Adipose tissue (tissue), 3 donors: ENCODE results near the gene GIPC3. TPM values are rescaled to one million over a fixed set of nuclear protein-coding genes. Genes with fewer than 3 reads are reported as not detected.

Experiments used
- H3K27ac ChIP-seq: one replicate; pipeline ENCODE4 v1.5.1; 2013; ENCODE audit warnings: low read depth, low read length
- WGBS, 3 donors: extraction: QIAGEN DNeasy Blood & Tissue Kit; methylation state at CpG; one replicate each; pipeline ENCODE4 v1.1.7; 2013; 5-methylcytosine and 5-hydroxymethylcytosine counted together
- polyA plus RNA-seq, 3 donors: library from polyadenylated mRNA; stranded (reverse); fragments of 200-250 nt; gene quantifications; one replicate each; pipeline ENCODE4 v1.2.3, GENCODE V29; 2013
- donor health status: healthy with polysubstance abuse.
- donor health status: Bipolar disorder and iron deficiency.
- donor health status: healthy.

The GIPC3 gene
- polyA plus RNA-seq, 3 donors: 0.33 to 1.7 (median 1.5) TPM

GRCh38 chr19:3642296-3642695 is 57.0 kb downstream of the GIPC3 start:
- H3K27ac ChIP-seq: no peak overlapping the region
- 92 to 94% (median 93%) methylated on average over 17 of the region's 17 CpGs for WGBS, 3 donors

Other genes with a start within 250 kb of the GIPC3 start
- 10 to 100 TPM; 57.8 to 87.3 (median 81.7) TPM for gene NFIC, start 218.9 kb upstream of the GIPC3 start, polyA plus RNA-seq
- gene SMIM24, start 105.0 kb upstream of the GIPC3 start, polyA plus RNA-seq: 10 to 100 TPM in 1 of 3 donors, 1 to 10 TPM in 2; 1.2 to 18.6 (median 1.9) TPM
- not detected for gene SMIM44, start 102.0 kb upstream of the GIPC3 start, polyA plus RNA-seq
- 10 to 100 TPM in 2 of 3 donors, 1 to 10 TPM in 1; 7.8 to 16.3 (median 11.6) TPM for gene DOHH, start 84.8 kb upstream of the GIPC3 start, polyA plus RNA-seq
- gene FZR1, start 79.2 kb upstream of the GIPC3 start, polyA plus RNA-seq: 10 to 100 TPM; 13.3 to 15.6 (median 14.4) TPM
- under 1 TPM in 2 of 3 donors, not detected in 1; 0.13 to 0.84 TPM for gene TEKTIP1, start 46.3 kb upstream of the GIPC3 start, polyA plus RNA-seq
- gene MFSD12, start 27.9 kb upstream of the GIPC3 start, polyA plus RNA-seq: 10 to 100 TPM; 26.3 to 32.9 (median 31.8) TPM
- 10 to 100 TPM; 38.6 to 73.8 (median 65.1) TPM for gene HMG20B, start 12.5 kb upstream of the GIPC3 start, polyA plus RNA-seq
- gene TBXA2R, start 21.4 kb downstream of the GIPC3 start, polyA plus RNA-seq: 1 to 10 TPM in 2 of 3 donors, under 1 TPM in 1; 0.56 to 3.7 (median 3.6) TPM
- 10 to 100 TPM; 11.6 to 16.5 (median 12.1) TPM for gene CACTIN, start 41.3 kb downstream of the GIPC3 start, polyA plus RNA-seq
- 10 to 100 TPM in 2 of 3 donors, 1 to 10 TPM in 1; 8.7 to 18.7 (median 18.0) TPM for gene PIP5K1C, start 115.0 kb downstream of the GIPC3 start, polyA plus RNA-seq
- gene TJP3, start 122.9 kb downstream of the GIPC3 start, polyA plus RNA-seq: 1 to 10 TPM in 2 of 3 donors, under 1 TPM in 1; 0.45 to 7.4 (median 4.2) TPM
- 10 to 100 TPM in 2 of 3 donors, 1 to 10 TPM in 1; 9.1 to 14.7 (median 10.3) TPM for gene APBA3, start 176.2 kb downstream of the GIPC3 start, polyA plus RNA-seq
- 100 to 1,000 TPM in 2 of 3 donors, 10 to 100 TPM in 1; 89.4 to 128 (median 114) TPM for gene MRPL54, start 177.2 kb downstream of the GIPC3 start, polyA plus RNA-seq
- gene RAX2, start 186.8 kb downstream of the GIPC3 start, polyA plus RNA-seq: not detected
- 1 to 10 TPM in 2 of 3 donors, under 1 TPM in 1; 1.00 to 2.6 (median 2.0) TPM for gene MATK, start 200.9 kb downstream of the GIPC3 start, polyA plus RNA-seq